Esophagus (tissue), 2 donors: ENCODE data around the gene XG. TPM values are rescaled to one million over a fixed set of nuclear protein-coding genes. Genes with fewer than 3 reads are reported as not detected.
"Not testable (repeated sequence)": the region's sequence is repeated elsewhere in the genome, so short reads cannot be mapped to it uniquely, and the experiment has no call there.

Source experiments
- H3K27ac ChIP-seq, 2 donors: one replicate each; pipeline ENCODE4 v1.5.1; 2013; ENCODE audit warnings: low read depth in 2 of 2, mild to moderate bottlenecking in 2 of 2, inconsistent platforms in 1 of 2, low read length in 1 of 2, moderate library complexity in 1 of 2
- H3K27me3 ChIP-seq, 2 donors: one replicate each; pipeline ENCODE4 v1.6.1; 2013; ENCODE audit warnings: low read length in 2 of 2, control low read depth in 1 of 2, mild to moderate bottlenecking in 1 of 2; ENCODE audit not compliant: insufficient read depth in 2 of 2, control insufficient read depth in 1 of 2
- H3K36me3 ChIP-seq, 2 donors: one replicate each; pipeline ENCODE4 v1.6.1; 2013; ENCODE audit warnings: low read length in 1 of 2; ENCODE audit not compliant: control insufficient read depth in 2 of 2, insufficient read depth in 2 of 2
- H3K4me1 ChIP-seq, 2 donors: one replicate each; pipeline ENCODE4 v1.6.1; 2013; ENCODE audit warnings: low read length in 1 of 2; ENCODE audit not compliant: control insufficient read depth in 2 of 2, insufficient read depth in 2 of 2
- H3K4me3 ChIP-seq, 2 donors: one replicate each; pipeline ENCODE4 v1.5.1; 2013; ENCODE audit warnings: low read length in 2 of 2, mild to moderate bottlenecking in 2 of 2, low read depth in 1 of 2, moderate library complexity in 1 of 2
- H3K9me3 ChIP-seq, 2 donors: one replicate each; pipeline ENCODE4 v1.6.1; 2013; ENCODE audit warnings: mild to moderate bottlenecking in 2 of 2, low read depth in 1 of 2, low read length in 1 of 2, moderate library complexity in 1 of 2; ENCODE audit not compliant: control insufficient read depth in 2 of 2, insufficient read depth in 1 of 2
- WGBS, 2 donors: extraction: QIAGEN DNeasy Blood & Tissue Kit; methylation state at CpG; one replicate each; pipeline ENCODE4 v1.1.7; 2013; 5-methylcytosine and 5-hydroxymethylcytosine counted together
- polyA plus RNA-seq, 2 donors: library from polyadenylated mRNA; stranded (reverse); fragments of 200-250 nt; gene quantifications; one replicate each; pipeline ENCODE4 v1.2.3, GENCODE V29; 2013
- donor health status: healthy with polysubstance abuse.
- donor health status: Bipolar disorder and iron deficiency.

XG gene
- polyA plus RNA-seq, 2 donors: 10.0 to 12.6 TPM

- peaks cover 8 to 23% of the 10 kb centered on the region in 2 donors for H3K36me3 ChIP-seq
- no peak overlapping the region for H3K4me3 ChIP-seq
- no peaks in the 10 kb centered on the region for H3K9me3 ChIP-seq
- no peak overlapping the region for H3K27ac ChIP-seq
- 88 to 93% methylated on average over 9 of the region's 9 CpGs for WGBS, 2 donors
- no peaks in the 10 kb centered on the region for H3K27me3 ChIP-seq
- H3K4me1 ChIP-seq: peaks cover 17 to 26% of the 10 kb centered on the region in 2 donors
Measured at GRCh38 chrX:2712428-2712827, 39.4 kb upstream of the XG start.

- H3K4me1 ChIP-seq: peaks cover 11 to 20% of the 10 kb centered on the region in 2 donors
- no peaks in the 10 kb centered on the region for H3K27me3 ChIP-seq
- no peak overlapping the region for H3K27ac ChIP-seq
- 75 to 82% methylated on average over 13 of the region's 13 CpGs for WGBS, 2 donors
- H3K36me3 ChIP-seq: peaks cover 8 to 23% of the 10 kb centered on the region in 2 donors
- H3K4me3 ChIP-seq: no peak overlapping the region
- no peaks in the 10 kb centered on the region for H3K9me3 ChIP-seq
Measured at GRCh38 chrX:2712890-2713840, 38.7 kb upstream of the XG start.

- Histone ChIP-seq H3K27ac (no peak overlapping the region), H3K36me3 (peaks cover 8 to 28% of the 10 kb centered on the region in 2 donors), H3K27me3 (no peaks in the 10 kb centered on the region), H3K9me3 (no peaks in the 10 kb centered on the region), H3K4me3 (no peak overlapping the region), H3K4me1 (peaks cover 2 to 6% of the 10 kb centered on the region in 2 donors)
- 78 to 86% methylated on average over 6 of the region's 6 CpGs for WGBS, 2 donors
Measured at GRCh38 chrX:2714551-2714950, 37.3 kb upstream of the XG start.

- Histone ChIP-seq H3K9me3 (no peaks in the 10 kb centered on the region), H3K27me3 (no peaks in the 10 kb centered on the region), H3K27ac (no peak overlapping the region), H3K36me3 (peaks cover 13 to 28% of the 10 kb centered on the region in 2 donors), H3K4me1 (no peaks in the 10 kb centered on the region), H3K4me3 (no peak overlapping the region)
- WGBS, 2 donors: 90 to 91% methylated on average over 11 of the region's 11 CpGs
Measured at GRCh38 chrX:2715066-2715600, 36.7 kb upstream of the XG start.

- no peak overlapping the region for H3K4me3 ChIP-seq
- H3K9me3 ChIP-seq: no peaks in the 10 kb centered on the region
- WGBS, 2 donors: 76 to 82% methylated on average over 5 of the region's 5 CpGs
- H3K27me3 ChIP-seq: no peaks in the 10 kb centered on the region
- H3K27ac ChIP-seq: no peak overlapping the region
- no peaks in the 10 kb centered on the region for H3K4me1 ChIP-seq
- peaks cover 13 to 30% of the 10 kb centered on the region in 2 donors for H3K36me3 ChIP-seq
Measured at GRCh38 chrX:2717312-2717711, 34.5 kb upstream of the XG start.

- no peak overlapping the region for H3K27ac ChIP-seq
- H3K36me3 ChIP-seq: peaks cover 14 to 32% of the 10 kb centered on the region in 2 donors
- no peak overlapping the region for H3K4me3 ChIP-seq
- no peaks in the 10 kb centered on the region for H3K4me1 ChIP-seq
- WGBS, 2 donors: 95 to 98% methylated on average over 2 of the region's 2 CpGs
- H3K9me3 ChIP-seq: no peaks in the 10 kb centered on the region
- H3K27me3 ChIP-seq: no peaks in the 10 kb centered on the region
Measured at GRCh38 chrX:2718821-2719220, 33.0 kb upstream of the XG start.

- WGBS, 2 donors: 95 to 97% methylated on average over 10 of the region's 10 CpGs
- peaks cover 12 to 31% of the 10 kb centered on the region in 2 donors for H3K36me3 ChIP-seq
- H3K9me3 ChIP-seq: no peaks in the 10 kb centered on the region
- no peak overlapping the region for H3K27ac ChIP-seq
- no peaks in the 10 kb centered on the region for H3K4me1 ChIP-seq
- H3K27me3 ChIP-seq: no peaks in the 10 kb centered on the region
- no peak overlapping the region for H3K4me3 ChIP-seq
Measured at GRCh38 chrX:2719774-2720447, 31.9 kb upstream of the XG start.

- 91% methylated on average over 20 of the region's 20 CpGs for WGBS, 2 donors
- Histone ChIP-seq H3K27ac (no peak overlapping the region), H3K4me1 (no peaks in the 10 kb centered on the region), H3K9me3 (no peaks in the 10 kb centered on the region), H3K4me3 (no peak overlapping the region), H3K27me3 (no peaks in the 10 kb centered on the region), H3K36me3 (peaks cover 12 to 37% of the 10 kb centered on the region in 2 donors)
Measured at GRCh38 chrX:2723286-2723879, 28.5 kb upstream of the XG start.

GRCh38 chrX:2727264-2727663 is 24.6 kb upstream of the XG start:
- H3K9me3 ChIP-seq, H3K27ac ChIP-seq, H3K27me3 ChIP-seq, H3K4me3 ChIP-seq, H3K4me1 ChIP-seq: not testable (repeated sequence)
- 94 to 95% methylated on average over 11 of the region's 11 CpGs for WGBS, 2 donors
- peaks cover 15 to 32% of the 10 kb centered on the region in 2 donors for H3K36me3 ChIP-seq
